T-helper 2 cell treated with Interferon-gamma antibody and Interleukin-4, amounts not matched to agents 100 ng/mL and 5 ng/mL, for 36 hours (primary cell): ENCODE results near the gene EDEM3. TPM values are rescaled to one million over a fixed set of nuclear protein-coding genes. Genes with fewer than 3 reads are reported as not detected.

ENCODE experiments used
- intact Hi-C: fragments of 100-400 bp; cut with micrococcal nuclease; formaldehyde crosslinking; loops from one replicate; pipeline ENCODE4 v1.15.1; 2023
- total RNA-seq: library from RNA; stranded (reverse); gene quantifications from 2 replicates; pipeline ENCODE4 v1.2.3, GENCODE V29; 2022

Gene EDEM3
- total RNA-seq, 1 donor from 2014 or later, result 48.9 TPM

DNA sequence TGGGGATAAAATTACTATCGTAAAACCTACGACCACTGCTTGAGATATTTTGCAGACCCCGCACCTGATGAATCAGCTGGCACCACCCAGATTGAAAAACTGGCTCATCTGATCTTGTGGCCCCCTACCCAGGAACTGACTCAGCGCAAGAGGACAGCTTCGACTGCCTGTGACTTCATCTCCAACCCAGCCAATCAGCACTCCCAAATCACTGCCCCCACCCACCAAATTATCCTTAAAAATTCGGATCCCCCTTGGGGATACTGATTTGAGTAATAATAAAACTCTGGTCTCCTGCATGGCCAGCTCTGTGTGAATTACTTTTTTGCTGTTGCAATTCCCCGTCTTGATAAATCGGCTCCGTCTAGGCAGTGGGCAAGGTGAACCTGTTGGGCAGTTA, 81.4 kb downstream of the EDEM3 start:
- intact Hi-C loops, result no loop called here

DNA sequence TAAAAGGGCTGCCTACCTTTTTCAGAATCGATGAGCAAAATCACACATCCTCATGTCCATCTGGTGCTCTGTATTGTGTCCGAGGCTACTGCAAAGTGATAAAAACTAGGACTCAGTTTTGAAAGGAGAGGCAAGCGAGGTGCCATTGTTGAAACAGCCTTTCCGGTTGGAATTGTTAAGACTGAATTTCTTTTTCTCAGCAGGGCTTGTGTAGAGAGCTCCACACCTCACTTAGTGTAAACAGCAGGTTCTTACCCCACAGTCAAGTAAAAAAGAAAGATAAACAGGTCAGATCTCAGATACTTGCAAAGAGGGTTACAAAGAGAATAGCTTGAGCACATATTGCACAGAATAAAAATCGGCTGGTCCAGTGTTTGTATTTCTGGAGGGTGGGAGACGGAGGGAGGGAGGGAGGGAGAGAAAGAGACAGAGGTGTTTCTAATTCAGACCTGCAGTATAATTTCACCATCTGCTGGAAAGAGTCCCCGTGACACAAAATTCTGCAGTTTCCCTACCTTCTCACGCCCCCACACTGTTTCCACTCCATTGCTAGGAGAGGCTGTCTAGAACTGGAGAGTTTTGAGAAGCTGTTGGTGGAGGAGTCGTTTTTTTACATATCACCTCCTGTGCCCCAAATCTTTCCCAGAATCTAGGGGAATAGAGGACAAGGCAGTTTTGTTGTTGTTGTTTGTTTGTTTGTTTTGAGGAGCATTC, 82.5 kb downstream of the EDEM3 start:
- intact Hi-C loops, result no loop called here

DNA sequence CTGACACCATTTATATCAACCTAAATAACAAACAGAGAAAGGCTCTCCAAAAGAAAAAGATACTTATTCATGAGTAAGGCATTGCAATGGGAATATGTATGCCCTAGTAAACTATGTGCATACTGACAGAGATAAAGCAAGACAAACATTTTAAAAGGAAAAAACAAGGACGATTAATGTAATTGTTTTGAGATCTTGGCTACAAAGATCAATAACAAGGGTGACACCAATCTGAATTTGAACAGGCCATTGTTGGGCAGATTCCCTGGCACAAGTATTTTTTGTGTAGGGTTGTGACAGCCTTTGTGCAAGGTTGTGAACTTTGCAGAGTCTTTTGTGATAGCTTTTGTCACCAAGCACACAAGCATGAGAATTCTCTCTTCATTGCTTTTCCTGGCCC, 85.3 kb downstream of the EDEM3 start:
- intact Hi-C loops, result no loop called here

DNA sequence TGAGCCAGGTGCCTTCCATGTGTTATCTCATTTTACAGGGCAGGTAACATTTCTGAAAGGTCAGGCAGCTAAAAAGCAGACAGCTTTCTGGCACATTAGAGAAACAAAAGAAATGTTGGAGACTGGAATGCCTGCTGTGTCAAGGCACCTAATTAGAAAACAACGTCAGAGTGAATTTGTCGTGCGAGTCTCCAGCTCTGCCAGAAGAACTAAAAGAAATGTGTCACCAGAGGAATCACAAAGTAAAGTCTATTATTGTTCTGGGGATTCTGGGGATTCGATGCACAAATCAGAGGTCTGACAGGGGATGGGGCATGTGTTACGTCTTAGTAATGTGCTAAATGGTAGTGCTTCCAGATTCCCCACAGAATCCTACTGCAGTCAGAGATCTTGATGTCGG, 89.3 kb downstream of the EDEM3 start:
- intact Hi-C loops, result loop anchor here (2.0 kb wide), 1 partner anchor 591 kb away; no protein-coding TSS in a partner anchor

DNA sequence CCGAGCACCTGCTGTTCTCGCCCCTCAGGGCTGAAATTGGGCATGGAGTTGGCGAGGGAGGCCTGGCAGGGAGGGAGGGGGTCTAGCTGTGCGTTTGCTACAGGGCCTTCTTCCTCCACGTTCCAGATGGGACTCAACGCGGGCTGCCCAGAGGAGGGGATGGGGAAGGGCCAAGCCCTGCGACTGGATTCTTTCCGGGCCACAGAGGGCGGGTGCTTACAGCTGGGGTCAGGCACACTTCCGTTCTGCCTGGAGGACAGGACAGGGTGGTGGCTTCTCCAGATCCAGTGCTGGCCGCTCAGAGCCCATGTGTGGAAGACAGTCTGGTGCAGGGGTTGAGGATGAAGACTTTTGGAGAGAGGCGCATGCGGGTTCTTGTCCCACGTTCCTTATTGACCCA, 90.0 kb downstream of the EDEM3 start:
- intact Hi-C loops, result loop anchor here (2.0 kb wide), 1 partner anchor 590 kb away; no protein-coding TSS in a partner anchor

DNA sequence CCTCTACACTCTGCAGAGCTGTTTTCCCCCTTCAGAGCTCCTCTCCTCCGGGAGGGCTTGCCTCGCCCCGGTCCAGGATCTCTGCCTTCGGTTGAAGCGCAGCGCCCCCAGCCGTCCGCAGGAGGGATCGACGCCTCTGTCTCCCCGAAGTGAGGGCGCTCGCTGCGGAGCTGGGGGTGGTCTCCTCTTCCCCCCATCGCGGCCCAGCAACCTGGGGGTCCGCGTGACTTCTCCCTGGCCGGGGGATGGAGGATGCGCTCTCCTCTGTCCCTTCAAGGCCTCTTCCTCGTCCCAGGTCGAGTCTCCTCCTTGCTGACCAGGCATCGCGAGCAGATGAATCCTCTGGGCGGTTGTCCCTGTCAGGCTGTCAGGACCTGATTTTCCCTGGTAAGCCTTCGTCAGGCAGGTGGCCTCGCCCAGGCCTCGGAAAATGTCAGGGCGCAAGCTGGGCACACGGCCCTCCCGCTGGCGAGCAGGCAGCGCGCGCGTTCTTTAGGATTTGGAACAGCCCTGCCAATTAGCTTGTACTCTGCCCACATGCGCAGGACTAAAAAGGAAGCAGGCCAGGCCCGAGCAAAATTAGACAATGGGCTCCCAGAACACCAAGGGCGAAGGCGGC, 90.5 kb downstream of the EDEM3 start:
- intact Hi-C loops, result loop anchor here (2.0 kb wide), 1 partner anchor 589 kb away; no protein-coding TSS in a partner anchor

DNA sequence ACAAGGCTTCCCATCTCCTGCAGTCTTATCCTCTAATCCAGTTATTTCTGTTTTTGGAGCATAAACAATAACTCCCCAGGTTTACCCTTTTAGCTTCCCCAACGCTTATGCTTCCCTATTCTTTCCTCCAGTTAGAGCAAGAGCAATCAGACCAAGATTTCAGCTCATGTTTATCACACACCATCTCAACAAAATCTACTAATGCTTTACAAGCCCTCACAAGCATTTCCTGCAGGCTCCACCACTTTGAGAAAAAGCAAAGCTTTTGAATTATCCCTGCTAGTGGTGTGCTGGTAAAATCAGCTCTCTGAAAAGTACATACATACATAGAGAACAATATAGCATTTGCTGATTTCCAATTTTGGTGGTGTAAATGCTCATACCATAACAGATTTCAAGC, 92.9 kb downstream of the EDEM3 start:
- intact Hi-C loops, result no loop called here

DNA sequence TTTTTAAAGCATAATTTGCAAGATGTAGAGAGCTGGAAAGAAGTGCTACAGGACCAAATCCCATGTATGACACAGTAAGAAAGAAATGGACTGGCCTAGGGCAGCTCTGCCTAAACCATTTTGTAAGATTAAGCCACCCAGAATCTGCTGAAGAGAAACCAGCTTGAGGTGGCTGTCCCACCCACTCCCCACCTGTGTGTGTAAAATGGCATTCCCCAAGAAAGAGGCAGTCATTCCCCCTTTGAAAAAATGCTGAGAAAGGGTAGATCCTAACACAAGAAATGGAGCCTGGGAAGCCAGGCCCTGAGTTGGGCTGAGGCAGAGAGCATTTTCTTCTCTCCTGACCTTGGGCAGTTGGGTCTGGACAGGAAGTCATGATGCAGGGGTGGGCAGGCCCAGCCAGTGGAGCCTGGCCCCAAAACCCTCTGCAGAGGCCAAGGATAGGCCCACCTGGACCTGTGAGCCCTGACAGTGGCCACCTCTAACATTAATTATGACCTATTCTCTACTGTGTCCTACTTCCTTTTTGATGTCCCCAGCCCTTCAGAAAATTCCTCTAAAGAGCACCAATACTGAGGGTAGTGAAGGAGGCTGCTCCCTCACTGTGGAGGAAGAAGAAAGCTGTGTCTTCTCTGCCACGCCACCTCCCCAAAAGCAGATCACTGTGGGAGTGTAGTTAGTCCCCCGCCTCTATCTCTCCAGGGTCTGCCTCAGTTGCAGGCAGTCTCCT, 94.0 kb downstream of the EDEM3 start:
- intact Hi-C loops, result no loop called here

DNA sequence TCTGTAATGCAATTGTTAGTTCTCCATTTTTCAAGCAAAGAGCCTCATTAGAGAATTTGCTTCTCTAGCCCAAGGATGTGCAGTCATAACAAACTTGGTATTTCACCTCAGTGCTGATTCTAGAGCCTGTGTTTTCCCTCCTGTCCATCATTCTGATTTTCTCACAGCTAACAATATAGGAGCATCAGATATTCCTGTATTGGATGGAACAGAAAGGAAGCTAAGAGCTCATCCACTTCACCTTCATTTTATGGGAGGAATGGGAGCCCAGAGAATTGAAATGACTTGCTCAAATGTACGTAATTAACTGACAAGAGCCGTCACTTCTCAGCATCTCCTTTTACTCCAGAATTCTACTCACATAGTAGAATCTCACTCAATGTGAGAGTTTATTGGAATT, 96.6 kb downstream of the EDEM3 start:
- intact Hi-C loops, result no loop called here

DNA sequence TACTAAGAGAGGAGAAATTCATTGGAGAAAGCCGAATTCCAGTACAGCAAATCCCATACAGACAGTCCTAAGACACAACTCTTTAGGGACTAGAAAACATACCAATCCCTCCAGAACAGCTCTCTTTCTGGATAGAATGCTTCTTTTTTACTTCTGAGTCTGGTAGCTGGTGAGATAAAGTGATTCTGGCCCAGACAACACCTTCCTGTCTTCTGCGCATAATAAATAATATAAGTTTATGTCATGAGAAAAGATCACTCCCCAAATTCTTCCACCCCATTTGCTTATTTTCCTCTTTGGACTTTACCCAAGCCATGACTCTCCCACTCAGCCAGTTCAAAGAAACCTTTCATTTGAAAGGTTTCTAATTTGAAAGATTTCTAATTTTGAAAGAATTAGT, 98.4 kb downstream of the EDEM3 start:
- intact Hi-C loops, result no loop called here

DNA sequence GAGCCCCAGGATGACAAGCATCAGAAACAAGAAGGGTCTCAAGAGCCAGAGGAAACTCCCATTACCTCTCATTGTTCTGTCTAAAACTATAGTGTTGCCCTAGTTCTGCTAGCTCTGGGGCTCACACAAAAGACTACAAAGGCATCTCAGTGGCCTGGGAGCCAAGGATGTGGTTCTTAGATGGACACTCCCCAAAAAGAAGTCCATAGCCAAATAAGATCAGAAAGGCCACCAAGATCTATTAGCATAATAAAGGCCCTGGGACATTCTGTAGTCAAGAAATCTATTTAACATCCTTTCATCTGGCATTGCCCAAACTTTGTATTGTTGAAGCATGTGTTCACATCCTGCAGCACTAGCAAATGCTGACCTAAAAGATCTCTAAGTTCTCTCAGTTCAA, 99.5 kb downstream of the EDEM3 start:
- intact Hi-C loops, result no loop called here

DNA sequence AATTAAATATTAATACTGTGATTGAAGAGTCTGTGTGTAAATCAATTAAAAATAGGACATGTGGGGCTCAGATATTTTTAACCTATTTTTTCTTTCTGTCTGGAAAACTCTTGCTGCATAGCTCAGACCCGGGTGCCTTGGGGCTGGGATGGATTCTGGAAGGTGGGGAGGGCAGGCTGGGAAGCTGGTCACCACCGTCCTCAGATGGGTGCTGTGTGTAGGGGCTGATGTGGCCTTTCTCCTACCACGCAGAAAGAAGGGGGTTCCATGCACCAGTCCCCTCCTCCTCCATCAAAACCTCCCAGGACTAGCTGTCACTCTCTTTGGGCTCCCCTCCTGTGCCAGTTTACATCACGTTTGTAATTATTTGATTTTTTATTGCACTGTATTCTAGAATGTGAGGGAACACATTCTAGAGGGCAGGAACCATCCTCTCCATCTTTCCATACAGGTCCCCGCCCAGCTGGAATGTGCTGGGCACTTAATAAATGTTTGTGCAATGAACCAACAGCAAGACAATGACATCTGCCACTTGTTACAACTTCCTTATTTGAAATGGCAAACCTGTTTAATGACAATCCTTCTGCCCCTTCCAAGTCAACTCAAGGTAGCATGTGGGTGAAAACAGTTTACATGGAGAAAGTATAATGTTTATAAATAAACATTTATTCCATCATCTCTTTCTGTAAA, 104.3 kb downstream of the EDEM3 start:
- intact Hi-C loops, result no loop called here

DNA sequence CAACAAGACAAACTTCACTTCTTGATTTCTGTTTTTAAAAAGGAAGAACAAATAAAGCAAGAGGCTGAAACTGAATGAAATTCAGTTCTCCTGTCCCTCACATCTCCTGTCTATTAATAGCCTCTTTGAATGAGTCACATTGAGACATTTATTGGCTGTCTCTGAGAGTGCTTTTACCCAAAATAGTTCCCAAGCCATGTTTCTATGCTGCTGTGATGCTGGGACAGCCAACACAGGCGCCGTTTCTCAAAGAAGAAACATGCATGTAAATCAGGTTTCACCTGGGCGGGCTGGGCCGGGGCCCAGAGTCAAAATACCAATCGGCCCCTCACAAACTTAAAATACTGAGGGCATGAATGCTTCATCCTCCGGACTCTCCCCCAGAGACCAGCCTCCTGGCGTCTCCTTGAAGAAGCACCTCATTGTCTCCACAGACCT, 105.2 kb downstream of the EDEM3 start:
- intact Hi-C loops, result no loop called here

DNA sequence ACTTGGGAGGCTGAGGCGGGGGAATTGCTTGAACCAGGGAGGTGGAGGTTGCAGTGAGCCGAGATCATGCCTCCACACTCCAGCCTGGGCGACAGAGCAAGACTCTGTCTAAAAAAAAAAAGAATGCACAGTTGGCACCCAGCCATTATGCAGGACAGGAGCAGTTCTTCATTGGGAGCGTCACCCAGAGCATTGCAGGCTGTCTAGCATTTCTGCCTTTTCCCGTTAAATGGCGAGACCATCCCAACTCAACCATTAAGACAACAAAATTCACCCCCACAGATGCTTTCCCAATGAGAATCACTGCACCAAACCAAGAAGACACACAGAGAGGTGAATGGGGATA, 105.8 kb downstream of the EDEM3 start:
- intact Hi-C loops, result no loop called here

DNA sequence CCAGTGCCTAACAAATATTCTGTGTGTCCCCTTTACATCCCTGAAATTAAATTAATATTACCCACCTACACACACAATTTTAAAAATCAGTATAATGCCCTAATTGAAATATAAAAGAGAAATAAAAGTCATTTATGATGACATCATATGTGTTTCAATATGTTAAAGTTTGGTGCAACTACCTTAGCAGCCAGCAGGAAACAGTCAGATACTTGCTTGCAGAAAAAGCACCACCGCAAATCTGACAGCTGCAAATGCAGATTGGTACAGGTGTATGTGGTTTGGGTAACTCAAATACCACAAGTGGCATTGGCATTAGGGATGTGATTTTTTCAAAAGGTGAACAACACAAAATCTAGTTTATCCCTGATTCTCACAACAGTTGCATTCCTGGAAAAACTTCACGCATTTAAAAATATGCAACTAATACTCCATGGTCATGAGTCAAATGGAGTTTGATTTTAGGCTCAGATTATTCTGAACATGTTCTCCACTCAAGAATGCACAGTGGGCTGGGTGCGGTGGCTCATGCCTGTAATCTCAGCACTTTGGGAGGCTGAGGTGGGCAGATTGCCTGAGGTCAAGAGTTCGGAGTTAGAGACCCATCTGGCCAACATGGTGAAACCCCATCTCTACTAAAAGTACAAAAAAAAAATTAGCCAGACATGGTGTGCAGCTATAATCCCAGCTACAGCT, 106.3 kb downstream of the EDEM3 start:
- intact Hi-C loops, result no loop called here

DNA sequence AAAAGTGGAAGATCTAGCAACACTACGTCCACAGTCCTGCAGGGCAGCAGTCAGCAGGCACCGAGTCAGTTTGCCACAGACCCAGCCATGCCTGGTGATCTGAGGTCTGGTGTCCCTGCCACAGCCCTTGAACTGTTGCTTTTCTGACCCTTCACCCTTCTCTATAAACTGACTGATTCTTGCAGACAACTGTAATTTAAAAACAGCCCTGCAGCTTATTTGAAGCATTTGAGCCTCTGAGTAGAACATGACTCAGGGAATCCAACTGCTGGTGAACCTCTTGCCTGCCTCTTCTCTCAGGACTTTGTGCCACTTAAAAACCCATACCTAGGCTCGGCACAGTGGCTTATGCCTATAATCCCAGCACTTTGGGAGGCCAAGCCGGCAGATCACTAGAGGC, 107.2 kb downstream of the EDEM3 start:
- intact Hi-C loops, result no loop called here

DNA sequence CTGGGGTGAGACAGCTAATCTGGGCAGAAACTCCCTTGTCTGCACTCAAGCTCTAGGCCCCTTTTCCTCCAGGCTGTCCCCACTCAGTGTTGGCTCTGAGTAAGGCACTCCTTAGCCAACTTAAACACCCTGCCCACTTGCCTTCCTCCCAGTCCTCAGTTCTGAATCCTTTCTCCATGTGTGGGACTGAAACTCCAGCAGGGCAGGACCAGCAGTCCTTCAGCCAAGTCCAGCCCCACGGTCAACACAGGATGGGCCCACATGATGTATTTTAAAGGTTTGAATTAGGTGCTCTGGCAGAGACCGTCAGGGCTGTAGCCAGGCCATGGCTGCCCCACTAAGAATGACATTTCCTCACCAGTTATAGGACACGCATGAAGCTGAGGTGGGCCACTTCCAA, 107.8 kb downstream of the EDEM3 start:
- intact Hi-C loops, result no loop called here

DNA sequence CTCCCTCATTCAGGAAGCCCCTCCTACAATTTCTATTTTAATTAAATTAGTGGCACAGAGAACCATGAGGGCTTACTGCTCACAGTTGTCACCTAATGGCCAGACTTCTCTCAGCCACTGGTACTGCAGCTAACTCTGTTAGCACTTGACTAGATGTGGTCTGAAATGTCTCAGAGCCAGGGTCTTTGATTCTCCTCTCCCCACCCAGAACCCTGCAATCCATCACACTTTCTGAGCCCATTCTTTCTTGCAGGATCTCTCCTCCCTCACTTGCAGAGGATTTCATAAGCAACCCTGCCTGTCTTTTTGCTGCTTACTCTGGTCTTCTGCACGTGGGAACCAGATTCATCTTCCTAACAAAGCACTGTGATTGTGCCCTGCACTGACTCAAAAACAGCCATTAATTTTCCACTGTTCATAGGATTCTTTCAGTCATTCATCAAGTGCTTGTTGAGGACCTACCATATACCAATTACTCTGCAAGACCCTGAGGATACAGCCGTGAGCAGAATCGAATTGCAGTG, 108.4 kb downstream of the EDEM3 start:
- intact Hi-C loops, result no loop called here

DNA sequence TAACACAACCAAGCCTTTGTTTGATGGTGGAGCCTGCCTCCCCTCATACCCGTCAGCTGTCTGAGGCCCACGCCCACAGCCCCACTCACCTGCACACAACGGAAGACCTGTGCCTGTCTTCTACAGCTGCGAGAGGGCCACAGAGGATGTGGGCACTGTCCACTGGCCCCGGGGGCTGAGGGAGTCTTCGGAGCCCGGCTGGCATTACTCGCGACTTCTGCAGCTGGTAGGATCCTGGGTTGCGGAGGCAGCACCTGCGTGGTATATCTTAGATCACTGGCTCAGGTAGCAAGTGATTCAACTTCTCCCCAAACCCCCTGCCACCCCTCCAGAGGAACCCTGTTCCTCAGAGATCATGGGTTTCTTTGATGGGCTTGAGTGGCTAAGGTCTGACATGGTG, 109.9 kb downstream of the EDEM3 start:
- intact Hi-C loops, result no loop called here

DNA sequence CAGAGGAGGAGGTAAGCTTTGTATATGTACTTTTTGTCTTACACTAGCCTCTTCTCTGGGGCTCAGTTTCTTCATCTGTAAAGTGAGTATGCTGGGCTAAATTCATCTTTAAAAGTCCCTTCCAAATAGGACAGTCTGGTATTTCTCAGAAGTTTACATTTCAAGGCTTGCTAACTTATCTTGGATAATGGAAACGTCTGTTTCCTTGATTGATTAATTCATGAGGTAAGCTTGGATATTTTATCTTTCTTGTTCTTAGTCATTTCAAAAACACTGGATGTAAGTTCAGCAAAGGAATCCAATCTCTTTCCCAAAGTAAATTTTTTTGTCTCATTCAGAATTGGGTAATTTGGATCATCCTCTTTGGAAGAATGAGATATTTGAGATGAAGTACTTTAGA, 111.0 kb downstream of the EDEM3 start:
- intact Hi-C loops, result no loop called here

DNA sequence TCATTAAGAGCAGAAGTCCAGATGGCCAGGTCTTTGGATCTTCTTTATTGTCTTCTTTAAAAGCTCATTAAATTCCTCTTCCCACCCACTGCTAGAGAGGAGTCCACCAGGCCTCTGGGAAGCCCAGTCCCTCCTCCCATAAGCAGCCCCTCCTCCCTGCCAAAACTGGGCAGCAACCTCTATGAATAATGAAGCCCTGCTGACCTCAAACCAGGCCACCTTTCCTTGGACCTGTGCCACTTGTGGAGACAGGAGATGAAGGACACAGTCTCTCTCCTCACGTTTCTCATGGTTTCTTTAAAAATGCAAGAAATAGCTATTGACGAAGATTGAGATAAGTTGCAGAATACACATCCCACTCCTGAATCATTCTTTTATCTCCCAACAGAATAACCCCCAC, 112.8 kb downstream of the EDEM3 start:
- intact Hi-C loops, result no loop called here
